OCI-LY3 (cell line): Measurements from ENCODE around the gene COG1.
A peak's percentile ranks its signal among the peaks of the same experiment; 100 is the strongest.

Experiments
- H2AFZ ChIP-seq: fragments of 200-600, 300-600 bp; shearing (Covaris generic); 2 replicates; pipeline ENCODE4 v1.6.0; 2014; ENCODE audit warnings: antibody characterized with exemption, low read depth, low read length
- H3K27ac ChIP-seq: fragments of 200-600, 300-600 bp; sonication (generic); 2 replicates; pipeline ENCODE4 v1.5.1; 2014; ENCODE audit warnings: mild to moderate bottlenecking, low read length, moderate library complexity, mixed read lengths
- H3K27me3 ChIP-seq: fragments of 200-600, 300-600 bp; sonication (generic); 2 replicates; pipeline ENCODE4 v1.6.1; 2014; ENCODE audit warnings: low read depth, low read length, mixed read lengths
- H3K36me3 ChIP-seq: fragments of 200-600, 300-600 bp; sonication (generic); replicated peaks from 2 replicates; pipeline ENCODE3; 2014; ENCODE audit warnings: low read depth, low read length, mixed read lengths
- H3K4me1 ChIP-seq: fragments of 300-600, 200-600 bp; sonication (generic); 2 replicates; pipeline ENCODE4 v1.6.1; 2014; ENCODE audit warnings: low read length, mixed read lengths
- H3K4me2 ChIP-seq: fragments of 200-600, 300-600 bp; sonication (generic); 2 replicates; pipeline ENCODE4 v1.6.1; 2014; ENCODE audit warnings: low read length, mixed read lengths
- H3K4me3 ChIP-seq: fragments of 300-600, 200-600 bp; sonication (generic); 2 replicates; pipeline ENCODE4 v1.5.1; 2014; ENCODE audit warnings: antibody characterized with exemption, mild to moderate bottlenecking, low read length, moderate library complexity
- H3K79me2 ChIP-seq: fragments of 300-600, 200-600 bp; shearing (Covaris generic); 2 replicates; pipeline ENCODE4 v1.6.1; 2014; ENCODE audit warnings: mild to moderate bottlenecking, low read length, mixed read lengths
- H3K9ac ChIP-seq: fragments of 300-600, 200-600 bp; shearing (Covaris generic); 2 replicates; pipeline ENCODE4 v1.6.0; 2014; ENCODE audit warnings: mild to moderate bottlenecking, low read length, moderate library complexity
- H3K9me3 ChIP-seq: fragments of 200-600, 300-600 bp; shearing (Covaris generic); 2 replicates; pipeline ENCODE4 v1.6.1; 2014; ENCODE audit warnings: low read length, mixed read lengths; ENCODE audit not compliant: insufficient read depth
- H4K20me1 ChIP-seq: fragments of 200-600, 300-600 bp; sonication (generic); 2 replicates; pipeline ENCODE4 v1.6.1; 2016; ENCODE audit warnings: low read length, mixed read lengths; ENCODE audit not compliant: insufficient read depth
- EZH2phosphoT487 ChIP-seq: fragments of 200-600 bp; shearing (Covaris generic); IDR thresholded peaks from 2 replicates; pipeline ENCODE4 v1.6.1; 2018; ENCODE audit warnings: antibody characterized with exemption, mixed run types, low read depth
- TF ChIP-seq, protein P1 (sequence below): fragments of 200-600, 300-600 bp; sonication (generic); IDR thresholded peaks from 2 replicates; pipeline ENCODE4 v1.5.1; 2014; ENCODE audit warnings: antibody characterized with exemption, low read length, low read depth

Gene COG1

GRCh38 chr17:73156166-73156840, 36.6 kb upstream of the COG1 start:
- Histone ChIP-seq H3K27me3 (peaks cover 6% of the 10 kb centered on the region; the same call in 1 of the 2 replicates), H3K27ac (peak overlapping the region; percentile 89), H3K4me3 (peak overlapping the region; percentile 53), H3K36me3 (peaks cover 2% of the 10 kb centered on the region), H3K4me2 (peak overlapping the region; percentile 86), H2AFZ (peak overlapping the region; percentile 95), H3K4me1 (peaks cover 74% of the 10 kb centered on the region), H3K9me3 (peaks cover 2% of the 10 kb centered on the region; the same call in 1 of the 2 replicates), H4K20me1 (no peaks in the 10 kb centered on the region), H3K79me2 (no peaks in the 10 kb centered on the region), H3K9ac (peak overlapping the region; percentile 67)
- TF ChIP-seq, protein P1, sequence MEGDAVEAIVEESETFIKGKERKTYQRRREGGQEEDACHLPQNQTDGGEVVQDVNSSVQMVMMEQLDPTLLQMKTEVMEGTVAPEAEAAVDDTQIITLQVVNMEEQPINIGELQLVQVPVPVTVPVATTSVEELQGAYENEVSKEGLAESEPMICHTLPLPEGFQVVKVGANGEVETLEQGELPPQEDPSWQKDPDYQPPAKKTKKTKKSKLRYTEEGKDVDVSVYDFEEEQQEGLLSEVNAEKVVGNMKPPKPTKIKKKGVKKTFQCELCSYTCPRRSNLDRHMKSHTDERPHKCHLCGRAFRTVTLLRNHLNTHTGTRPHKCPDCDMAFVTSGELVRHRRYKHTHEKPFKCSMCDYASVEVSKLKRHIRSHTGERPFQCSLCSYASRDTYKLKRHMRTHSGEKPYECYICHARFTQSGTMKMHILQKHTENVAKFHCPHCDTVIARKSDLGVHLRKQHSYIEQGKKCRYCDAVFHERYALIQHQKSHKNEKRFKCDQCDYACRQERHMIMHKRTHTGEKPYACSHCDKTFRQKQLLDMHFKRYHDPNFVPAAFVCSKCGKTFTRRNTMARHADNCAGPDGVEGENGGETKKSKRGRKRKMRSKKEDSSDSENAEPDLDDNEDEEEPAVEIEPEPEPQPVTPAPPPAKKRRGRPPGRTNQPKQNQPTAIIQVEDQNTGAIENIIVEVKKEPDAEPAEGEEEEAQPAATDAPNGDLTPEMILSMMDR, result peak; percentile 75
- no peak for TF ChIP-seq EZH2phosphoT487

DNA sequence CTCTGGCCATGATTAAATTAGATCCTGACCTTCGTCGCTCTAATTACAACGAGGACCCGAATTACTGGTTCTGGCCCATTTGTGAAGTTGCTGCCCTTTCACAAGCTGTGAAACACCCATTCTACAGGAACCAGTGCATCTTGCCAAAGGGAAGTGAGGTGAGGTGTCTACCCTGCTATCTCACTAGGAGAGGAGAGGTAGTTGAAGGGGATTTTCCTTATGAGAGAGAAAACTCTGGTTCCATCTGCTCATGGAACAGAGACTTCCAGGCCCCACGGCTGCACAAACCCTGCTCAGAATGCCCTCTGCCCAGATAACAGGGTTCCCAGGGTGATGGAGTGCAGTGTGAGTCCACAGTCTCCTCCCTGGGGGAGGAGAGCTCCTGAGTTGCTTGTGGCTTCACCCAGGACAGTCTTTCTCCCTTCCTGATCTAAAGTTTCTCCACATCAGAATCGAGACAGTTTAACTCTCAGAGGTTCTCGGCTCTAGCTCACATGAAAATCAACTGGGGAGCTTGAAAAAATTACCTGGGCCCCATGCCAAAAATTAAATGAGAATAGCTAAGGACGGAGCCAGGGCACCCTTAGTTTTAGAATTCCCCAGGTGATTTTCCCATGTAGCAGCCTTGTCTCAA, 35.9 kb upstream of the COG1 start:
- peak overlapping the region; percentile 57 for H2AFZ ChIP-seq
- no peaks in the 10 kb centered on the region for H3K9me3 ChIP-seq
- H3K27ac ChIP-seq, result peak overlapping the region; percentile 89
- H3K4me3 ChIP-seq, result peak overlapping the region; percentile 48
- H3K36me3 ChIP-seq, result no peaks in the 10 kb centered on the region
- H3K79me2 ChIP-seq, result no peaks in the 10 kb centered on the region
- H3K4me2 ChIP-seq, result peak overlapping the region; percentile 86
- peak overlapping the region; percentile 67 for H3K9ac ChIP-seq
- H3K27me3 ChIP-seq, result peaks cover 6% of the 10 kb centered on the region; the same call in 1 of the 2 replicates
- TF ChIP-seq, protein P1, result no peak
- no peak for TF ChIP-seq EZH2phosphoT487
- H4K20me1 ChIP-seq, result no peaks in the 10 kb centered on the region
- H3K4me1 ChIP-seq, result peaks cover 66% of the 10 kb centered on the region

DNA sequence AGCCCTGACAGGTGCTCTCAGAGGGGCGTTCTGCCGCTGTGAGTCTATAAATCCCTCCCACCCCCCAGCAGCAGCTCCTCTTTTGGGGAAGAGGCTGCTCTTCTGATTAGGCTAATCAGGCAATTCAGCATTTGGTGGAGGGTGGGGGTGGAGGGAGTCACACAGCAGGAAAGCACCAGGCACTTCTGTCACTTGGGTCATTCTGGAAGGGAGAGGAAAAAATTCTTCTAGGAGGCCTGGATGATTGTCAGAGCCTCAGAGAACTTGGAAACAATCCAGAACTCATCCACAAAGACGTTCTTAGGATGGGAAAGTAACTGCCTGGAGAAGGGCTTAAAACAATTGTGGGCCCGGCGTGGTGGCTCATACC, 35.3 kb upstream of the COG1 start:
- Histone ChIP-seq H4K20me1 (no peaks in the 10 kb centered on the region), H3K4me2 (peak overlapping the region; percentile 86), H3K27ac (peak overlapping the region; percentile 89), H2AFZ (peak overlapping the region; percentile 57; the same call in 1 of the 2 replicates), H3K36me3 (no peaks in the 10 kb centered on the region), H3K9ac (peak overlapping the region; percentile 67; the same call in 1 of the 2 replicates), H3K4me1 (peaks cover 61% of the 10 kb centered on the region), H3K79me2 (no peaks in the 10 kb centered on the region), H3K9me3 (no peaks in the 10 kb centered on the region), H3K4me3 (peak overlapping the region; percentile 48), H3K27me3 (peaks cover 6% of the 10 kb centered on the region; the same call in 1 of the 2 replicates)
- TF ChIP-seq, protein P1, result no peak
- no peak for TF ChIP-seq EZH2phosphoT487

GRCh38 chr17:73158133-73158532, 34.7 kb upstream of the COG1 start:
- TF ChIP-seq EZH2phosphoT487, result no peak
- TF ChIP-seq, protein P1, result no peak
- H3K4me2 ChIP-seq, result no peak overlapping the region
- no peak overlapping the region; the same call in 1 of the 2 replicates for H3K27ac ChIP-seq
- no peaks in the 10 kb centered on the region for H3K79me2 ChIP-seq
- H3K4me3 ChIP-seq, result no peak overlapping the region
- no peaks in the 10 kb centered on the region for H3K9me3 ChIP-seq
- peaks cover 11% of the 10 kb centered on the region; the same call in 1 of the 2 replicates for H3K27me3 ChIP-seq
- H4K20me1 ChIP-seq, result no peaks in the 10 kb centered on the region
- no peak overlapping the region for H3K9ac ChIP-seq
- no peak overlapping the region for H2AFZ ChIP-seq
- H3K36me3 ChIP-seq, result no peaks in the 10 kb centered on the region
- H3K4me1 ChIP-seq, result peaks cover 57% of the 10 kb centered on the region
